Measurements from ENCODE around the gene ARHGAP21. TPM values are rescaled to one million over a fixed set of nuclear protein-coding genes. Genes with fewer than 3 reads are reported as not detected.
"Not testable (repeated sequence)": the region's sequence is repeated elsewhere in the genome, so short reads cannot be mapped to it uniquely, and the experiment has no call there.

Gene ARHGAP21
- total RNA-seq, 4 donors from 2014 or later = 104 to 128 (median 114) TPM

DNA sequence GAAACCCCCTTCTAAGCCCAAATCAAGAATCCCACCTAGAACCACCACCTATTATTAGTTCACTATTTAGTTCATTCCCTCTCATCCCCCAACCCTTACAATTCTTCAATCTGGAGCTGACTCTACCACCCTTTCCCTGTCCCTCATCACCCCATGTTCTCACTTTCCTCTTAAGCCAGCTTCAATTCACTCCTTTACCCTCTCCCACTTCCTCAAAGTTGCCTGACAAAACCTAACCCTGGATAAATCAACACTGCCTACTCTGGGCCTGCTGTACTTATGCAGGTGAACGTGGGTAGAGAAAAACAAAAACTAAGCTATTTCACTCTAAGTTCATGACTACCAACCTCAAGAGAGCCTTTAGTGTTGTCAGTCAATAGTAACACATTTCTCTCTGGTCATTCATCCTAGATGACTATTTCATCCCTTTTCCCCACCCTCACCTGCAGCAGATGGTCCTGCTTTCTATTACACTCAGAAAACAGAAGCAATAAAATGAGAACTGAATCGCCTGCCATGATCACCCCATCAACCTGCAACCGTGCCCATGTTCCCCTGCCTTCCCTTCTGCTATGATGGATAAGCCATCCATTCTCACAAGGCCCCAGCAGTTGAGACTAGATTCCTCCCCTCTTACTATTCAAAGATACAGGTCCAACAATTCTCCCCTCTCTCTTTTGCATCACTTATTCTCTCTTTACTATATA, 52.6 kb downstream of the ARHGAP21 start:
- DNase-seq (ENCODE audit: low spot score) (no peak), ATAC-seq (ENCODE audit: low FRiP score) (no peak)
- TF ChIP-seq, protein P1, sequence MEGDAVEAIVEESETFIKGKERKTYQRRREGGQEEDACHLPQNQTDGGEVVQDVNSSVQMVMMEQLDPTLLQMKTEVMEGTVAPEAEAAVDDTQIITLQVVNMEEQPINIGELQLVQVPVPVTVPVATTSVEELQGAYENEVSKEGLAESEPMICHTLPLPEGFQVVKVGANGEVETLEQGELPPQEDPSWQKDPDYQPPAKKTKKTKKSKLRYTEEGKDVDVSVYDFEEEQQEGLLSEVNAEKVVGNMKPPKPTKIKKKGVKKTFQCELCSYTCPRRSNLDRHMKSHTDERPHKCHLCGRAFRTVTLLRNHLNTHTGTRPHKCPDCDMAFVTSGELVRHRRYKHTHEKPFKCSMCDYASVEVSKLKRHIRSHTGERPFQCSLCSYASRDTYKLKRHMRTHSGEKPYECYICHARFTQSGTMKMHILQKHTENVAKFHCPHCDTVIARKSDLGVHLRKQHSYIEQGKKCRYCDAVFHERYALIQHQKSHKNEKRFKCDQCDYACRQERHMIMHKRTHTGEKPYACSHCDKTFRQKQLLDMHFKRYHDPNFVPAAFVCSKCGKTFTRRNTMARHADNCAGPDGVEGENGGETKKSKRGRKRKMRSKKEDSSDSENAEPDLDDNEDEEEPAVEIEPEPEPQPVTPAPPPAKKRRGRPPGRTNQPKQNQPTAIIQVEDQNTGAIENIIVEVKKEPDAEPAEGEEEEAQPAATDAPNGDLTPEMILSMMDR (IDR thresholded peaks at IDR 0.05) = no peak

DNA sequence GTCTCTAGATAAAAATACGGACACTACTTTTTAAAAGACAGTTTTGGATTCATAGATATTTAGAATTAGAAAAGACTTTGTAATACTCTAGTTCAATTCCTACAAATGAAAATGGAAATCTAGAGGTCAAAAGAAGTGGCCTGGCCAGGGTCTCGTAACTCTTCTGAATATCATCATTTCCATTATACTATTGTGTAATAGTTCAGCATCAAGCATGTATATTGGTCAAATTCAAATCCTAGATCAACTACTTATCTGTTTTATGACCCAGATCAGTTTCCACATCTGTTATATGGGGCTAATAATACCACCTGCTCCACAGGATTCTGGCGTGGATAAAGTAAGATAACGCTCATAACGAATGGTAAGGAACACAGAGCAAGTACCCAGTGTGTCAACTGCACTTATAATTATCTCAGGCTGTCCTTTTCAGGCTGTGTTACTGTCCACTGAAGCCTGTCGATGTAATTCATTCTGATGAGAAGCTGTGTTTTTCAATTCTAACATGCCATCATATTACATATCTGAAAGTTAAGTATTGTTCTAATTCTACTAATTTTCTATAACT, 54.3 kb downstream of the ARHGAP21 start:
- DNase-seq (ENCODE audit: low spot score) = no peak
- TF ChIP-seq, protein P1 (IDR thresholded peaks at IDR 0.05) = no peak
- ATAC-seq (ENCODE audit: low FRiP score) = no peak

DNA sequence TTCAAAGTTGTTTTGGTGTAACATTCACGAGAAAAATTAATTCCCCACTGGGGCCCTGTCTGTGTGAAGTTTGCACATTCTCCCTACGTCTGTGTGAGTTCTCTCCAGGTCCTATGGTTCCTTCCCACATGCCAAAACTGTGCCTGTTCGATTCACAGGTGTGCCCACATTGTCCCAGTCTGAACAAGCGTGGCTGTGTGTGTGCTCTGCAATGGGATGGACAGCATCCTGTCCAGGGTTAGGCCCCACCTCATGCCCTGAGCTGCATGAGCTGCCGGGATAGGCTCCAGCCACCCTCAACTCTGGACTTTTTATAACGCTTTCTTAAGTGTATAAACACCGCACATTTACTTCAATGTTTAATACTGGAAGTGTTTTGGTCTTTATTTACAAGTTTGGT, 55.4 kb downstream of the ARHGAP21 start:
- no peak for ATAC-seq (ENCODE audit: low FRiP score)
- DNase-seq (ENCODE audit: low spot score) = no peak
- TF ChIP-seq, protein P1 (IDR thresholded peaks at IDR 0.05) = no peak

- DNase-seq (ENCODE audit: low spot score) (no peak), ATAC-seq (ENCODE audit: low FRiP score) (no peak)
- TF ChIP-seq, protein P1 (IDR thresholded peaks at IDR 0.05) = no peak
These were observed 58.7 kb downstream of the ARHGAP21 start for GRCh38 chr10:24664991-24665390.

DNA sequence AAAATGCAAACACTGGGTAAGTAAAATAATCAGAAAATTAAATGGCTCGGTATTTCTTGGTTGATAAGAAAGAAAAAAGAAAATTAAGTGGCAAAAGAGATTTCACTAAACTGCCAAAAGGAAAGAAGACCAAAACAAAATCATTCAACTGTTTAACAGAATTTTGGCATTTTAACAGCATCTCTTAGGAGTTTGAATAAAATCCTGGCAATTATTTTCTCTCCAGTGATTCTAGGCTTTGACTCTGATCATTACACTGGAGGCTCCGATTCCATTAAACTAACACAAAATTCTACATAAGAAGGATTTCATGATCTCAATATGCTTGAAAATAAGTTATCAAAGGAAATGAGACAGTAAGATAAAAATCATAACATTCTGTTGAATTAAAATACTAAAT, 62.3 kb downstream of the ARHGAP21 start:
- TF ChIP-seq, protein P1 (IDR thresholded peaks at IDR 0.05) = no peak

DNA sequence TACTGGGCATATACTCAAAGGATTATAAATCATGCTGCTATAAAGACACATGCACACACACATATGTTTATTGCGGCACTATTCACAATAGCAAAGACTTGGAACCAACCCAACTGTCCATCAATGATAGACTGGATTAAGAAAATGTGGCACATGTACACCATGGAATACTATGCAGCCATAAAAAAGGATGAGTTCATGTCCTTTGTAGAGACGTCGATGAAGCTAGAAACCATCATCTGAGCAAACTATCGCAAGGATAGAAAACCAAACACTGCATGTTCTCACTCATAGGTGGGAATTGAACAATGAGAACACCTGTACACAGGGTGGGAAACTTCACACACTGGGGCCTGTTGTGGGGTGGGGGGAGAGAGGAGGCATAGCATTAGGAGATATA, 65.4 kb downstream of the ARHGAP21 start:
- not testable (repeated sequence) for DNase-seq (ENCODE audit: low spot score); ATAC-seq (ENCODE audit: low FRiP score)

More for the DNA sequence above, 62.3 kb downstream of the ARHGAP21 start:
- no peak for ATAC-seq (ENCODE audit: low FRiP score)
- DNase-seq (ENCODE audit: low spot score) = no peak

- not testable (repeated sequence) for ATAC-seq (ENCODE audit: low FRiP score)
These were observed 67.4 kb downstream of the ARHGAP21 start for GRCh38 chr10:24656326-24656725.

DNA sequence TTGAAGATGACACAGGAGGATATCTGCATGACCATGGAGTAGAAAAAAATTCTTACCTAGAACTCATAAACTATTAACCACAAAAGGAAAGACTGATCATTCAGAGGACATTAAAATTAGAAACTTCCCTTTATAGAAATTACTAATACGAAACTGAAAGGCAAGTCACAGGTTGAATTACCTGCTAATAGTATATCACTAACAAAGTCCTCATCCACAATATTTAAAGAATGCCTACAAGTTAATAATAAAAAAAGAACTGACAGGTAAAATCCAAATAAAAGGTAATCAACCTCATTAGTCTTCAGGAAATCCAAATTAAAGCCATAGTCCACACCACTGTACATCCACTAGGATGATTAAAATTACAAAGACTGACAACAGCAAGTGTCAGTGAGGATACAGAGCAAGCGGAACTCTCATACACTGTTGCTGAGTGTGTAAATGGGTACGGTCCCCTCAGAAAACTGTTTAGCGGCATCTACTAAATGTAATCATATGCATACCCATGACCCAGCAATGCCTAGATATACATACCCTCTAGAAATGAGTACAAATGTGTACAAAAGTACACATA, 71.2 kb downstream of the ARHGAP21 start:
- ATAC-seq (ENCODE audit: low FRiP score) = no peak
- DNase-seq (ENCODE audit: low spot score) = no peak
- TF ChIP-seq, protein P1 (IDR thresholded peaks at IDR 0.05) = no peak

More at GRCh38 chr10:24656326-24656725, 67.4 kb downstream of the ARHGAP21 start:
- not testable (repeated sequence) for DNase-seq (ENCODE audit: low spot score)

All from omental fat pad (tissue), 4 donors.